HG02981 (cell line): ENCODE results near the gene ZNF346.
A peak's percentile ranks its signal among the peaks of the same experiment; 100 is the strongest.

ENCODE experiments used
- ATAC-seq: cut with Tn5 transposase; IDR thresholded peaks from one replicate; pipeline ENCODE4 v1.9.1; 2021; ENCODE audit warnings: mild to moderate bottlenecking, moderate library complexity; ENCODE audit not compliant: unreplicated experiment

The ZNF346 gene

GRCh38 chr5:177066224-177066623, 43.7 kb downstream of the ZNF346 start:
- no peak for ATAC-seq

GRCh38 chr5:177067503-177067902, 45.0 kb downstream of the ZNF346 start:
- no peak for ATAC-seq

GRCh38 chr5:177070536-177071191, 48.2 kb downstream of the ZNF346 start:
- ATAC-seq, result no peak

GRCh38 chr5:177071666-177072385, 49.3 kb downstream of the ZNF346 start:
- peak; percentile 50 for ATAC-seq

- no peak for ATAC-seq
Measured at GRCh38 chr5:177077335-177077734, 54.8 kb downstream of the ZNF346 start.

GRCh38 chr5:177079606-177080005, 57.1 kb downstream of the ZNF346 start:
- ATAC-seq, result no peak

- no peak for ATAC-seq
Measured at GRCh38 chr5:177080265-177080664, 57.8 kb downstream of the ZNF346 start.

- no peak for ATAC-seq
Measured at GRCh38 chr5:177081859-177082258, 59.4 kb downstream of the ZNF346 start.

- no peak for ATAC-seq
Measured at GRCh38 chr5:177083357-177083756, 60.9 kb downstream of the ZNF346 start.

- ATAC-seq, result no peak
Measured at GRCh38 chr5:177084175-177084574, 61.7 kb downstream of the ZNF346 start.

GRCh38 chr5:177085985-177086653, 63.6 kb downstream of the ZNF346 start:
- ATAC-seq, result no peak

GRCh38 chr5:177086654-177087397, 64.3 kb downstream of the ZNF346 start, which contains the start of gene FGFR4:
FGFR4 (plus strand) TSS chr5:177086915; CDS start chr5:177089603, 2,688 bp downstream.
- ATAC-seq, result peak; percentile 61

- no peak for ATAC-seq
Measured at GRCh38 chr5:177087398-177088005, 65.0 kb downstream of the ZNF346 start.

- ATAC-seq, result no peak
Measured at GRCh38 chr5:177089127-177089526, 66.6 kb downstream of the ZNF346 start.

GRCh38 chr5:177089825-177090641, 67.5 kb downstream of the ZNF346 start:
- ATAC-seq, result no peak

GRCh38 chr5:177090813-177091212, 68.3 kb downstream of the ZNF346 start:
- ATAC-seq, result no peak

GRCh38 chr5:177091232-177091631, 68.7 kb downstream of the ZNF346 start:
- ATAC-seq, result no peak

GRCh38 chr5:177092178-177093081, 69.9 kb downstream of the ZNF346 start:
- no peak for ATAC-seq
